ENCODE data around the gene PTP4A2.

Gene PTP4A2

GRCh38 chr1:31938184-31938975 lies at the start of gene PTP4A2:
PTP4A2 (minus strand) TSS chr1:31938368; CDS start chr1:31919065, 19,303 bp downstream.
- peak; percentile 80 for DNase-seq

GRCh38 chr1:31987135-31987619 lies 49.0 kb upstream of the PTP4A2 start:
- DNase-seq, result no peak

GRCh38 chr1:31985430-31985829 lies 47.3 kb upstream of the PTP4A2 start:
- DNase-seq, result no peak

GRCh38 chr1:31984419-31985347 lies 46.5 kb upstream of the PTP4A2 start:
- peak; percentile 37 for DNase-seq

GRCh38 chr1:31981972-31982371 lies 43.8 kb upstream of the PTP4A2 start:
- peak; percentile 11 for DNase-seq

- no peak for DNase-seq
Measured at GRCh38 chr1:31981456-31981839, 43.3 kb upstream of the PTP4A2 start.

GRCh38 chr1:31980835-31981455 lies 42.8 kb upstream of the PTP4A2 start:
- DNase-seq, result no peak

GRCh38 chr1:31978843-31979400 lies 40.8 kb upstream of the PTP4A2 start:
- no peak for DNase-seq

- DNase-seq, result no peak
Measured at GRCh38 chr1:31977385-31978131, 39.4 kb upstream of the PTP4A2 start.

GRCh38 chr1:31976401-31976800 lies 38.2 kb upstream of the PTP4A2 start:
- DNase-seq, result no peak

- no peak for DNase-seq
Measured at GRCh38 chr1:31970873-31971272, 32.7 kb upstream of the PTP4A2 start.

GRCh38 chr1:31961536-31961935 lies 23.4 kb upstream of the PTP4A2 start:
- DNase-seq, result no peak

GRCh38 chr1:31959521-31960340 lies 21.6 kb upstream of the PTP4A2 start:
- DNase-seq, result no peak

GRCh38 chr1:31957701-31958674 lies 19.8 kb upstream of the PTP4A2 start:
- peak; percentile 59 for DNase-seq

GRCh38 chr1:31955917-31956736 lies 18.0 kb upstream of the PTP4A2 start:
- peak; percentile 87 for DNase-seq

- DNase-seq, result no peak
Measured at GRCh38 chr1:31954607-31955283, 16.6 kb upstream of the PTP4A2 start.

GRCh38 chr1:31952825-31953220 lies 14.7 kb upstream of the PTP4A2 start:
- DNase-seq, result no peak

GRCh38 chr1:31951276-31951675 lies 13.1 kb upstream of the PTP4A2 start:
- no peak for DNase-seq

All from activated naive CD4-positive, alpha-beta T cell treated with Interleukin-2 at 50 U/mL for 16 hours (primary cell).